ENCODE data around the gene LSMEM2.
"Not testable (repeated sequence)": the region's sequence is repeated elsewhere in the genome, so short reads cannot be mapped to it uniquely, and the experiment has no call there.

The LSMEM2 gene

GRCh38 chr3:50278880-50279224 lies at the start of gene LSMEM2:
Gene LSMEM2, plus strand, starts transcription at chr3:50279087. Its CDS starts 27 bp downstream, at chr3:50279114.
- no peak for DNase-seq (ENCODE audit: low spot score)

- DNase-seq (ENCODE audit: low spot score) = no peak
Measured at GRCh38 chr3:50229490-50229889, 49.4 kb upstream of the LSMEM2 start.

- DNase-seq (ENCODE audit: low spot score) = no peak
Measured at GRCh38 chr3:50230104-50230793, 48.6 kb upstream of the LSMEM2 start.

DNA sequence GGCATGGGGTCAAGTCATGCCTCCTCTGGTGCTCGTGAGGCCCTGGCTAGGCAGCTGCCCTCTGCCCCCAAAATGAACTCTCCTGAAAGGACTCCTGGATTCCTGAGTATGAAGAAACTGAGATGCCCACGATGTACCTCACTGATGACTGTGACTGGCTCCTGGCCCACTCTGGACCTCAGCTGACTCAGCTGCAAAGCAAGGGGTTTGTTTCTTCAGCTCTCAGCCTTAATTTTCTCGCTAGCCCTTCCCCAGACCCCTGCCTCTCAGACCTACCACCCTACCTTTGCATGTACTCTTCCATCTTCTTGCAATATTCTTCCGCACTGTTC lies 48.1 kb upstream of the LSMEM2 start:
- no peak for DNase-seq (ENCODE audit: low spot score)

GRCh38 chr3:50231581-50231980 lies 47.3 kb upstream of the LSMEM2 start:
- no peak for DNase-seq (ENCODE audit: low spot score)

- DNase-seq (ENCODE audit: low spot score) = no peak
Measured at GRCh38 chr3:50232303-50232702, 46.6 kb upstream of the LSMEM2 start.

DNA sequence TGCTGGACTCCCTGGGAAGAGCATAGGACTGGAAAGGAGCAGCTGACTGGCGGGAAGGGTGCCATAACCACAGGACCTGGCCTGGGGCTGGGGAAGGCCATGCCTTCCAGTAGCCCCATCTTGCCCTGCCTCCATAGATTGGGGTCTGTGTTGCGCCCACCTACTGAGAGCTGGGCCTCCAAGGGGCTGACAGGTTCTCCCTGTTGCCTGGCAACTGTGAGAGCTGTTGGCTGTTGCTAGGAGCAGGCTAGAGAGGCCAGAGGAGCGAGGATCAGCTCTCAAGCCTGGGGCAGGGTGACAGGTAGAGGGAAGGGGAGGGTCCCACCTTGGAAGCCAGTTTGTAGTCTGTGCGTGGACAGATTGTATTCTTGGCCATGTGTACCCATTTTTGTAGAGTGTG lies 45.7 kb upstream of the LSMEM2 start:
- DNase-seq (ENCODE audit: low spot score) = no peak

GRCh38 chr3:50235716-50236483 lies 43.0 kb upstream of the LSMEM2 start, which contains the start of gene GNAI2:
Gene GNAI2, plus strand, starts transcription at chr3:50236204. Its CDS starts 132 bp downstream, at chr3:50236336.
- DNase-seq (ENCODE audit: low spot score) = peak; percentile 98

DNA sequence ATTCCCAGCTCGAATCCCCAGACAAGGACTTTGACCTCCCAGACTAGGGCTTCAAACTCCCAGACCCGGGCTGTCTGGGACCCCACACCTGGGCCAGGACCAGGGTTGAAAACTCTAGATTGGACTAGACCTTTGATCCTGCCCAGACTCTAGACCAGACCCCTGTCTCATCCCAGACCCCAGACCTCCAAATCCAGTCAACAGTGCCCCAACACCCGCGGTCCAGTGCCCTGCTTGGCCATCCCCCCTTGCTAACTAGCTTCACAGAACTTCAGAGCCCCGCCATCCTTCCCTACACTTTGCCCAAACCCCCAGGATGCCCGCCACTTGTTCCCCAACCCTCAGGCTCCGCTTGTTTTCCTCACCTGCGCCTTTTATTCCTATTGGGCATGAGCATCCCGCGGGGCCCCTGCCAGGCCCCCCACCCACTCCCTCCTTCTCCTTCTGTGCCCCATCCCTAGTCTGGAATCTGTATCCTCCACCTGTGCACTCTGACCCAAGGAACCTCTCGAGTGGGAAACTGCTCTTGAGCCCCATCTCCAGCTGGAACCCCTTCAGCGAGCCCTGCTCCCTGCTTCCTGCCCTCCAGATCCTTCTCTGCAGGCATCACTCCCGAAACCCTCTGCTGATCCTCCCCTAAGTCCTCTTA lies 42.3 kb upstream of the LSMEM2 start:
- no peak for DNase-seq (ENCODE audit: low spot score)

- no peak for DNase-seq (ENCODE audit: low spot score)
Measured at GRCh38 chr3:50237133-50237651, 41.7 kb upstream of the LSMEM2 start.

DNA sequence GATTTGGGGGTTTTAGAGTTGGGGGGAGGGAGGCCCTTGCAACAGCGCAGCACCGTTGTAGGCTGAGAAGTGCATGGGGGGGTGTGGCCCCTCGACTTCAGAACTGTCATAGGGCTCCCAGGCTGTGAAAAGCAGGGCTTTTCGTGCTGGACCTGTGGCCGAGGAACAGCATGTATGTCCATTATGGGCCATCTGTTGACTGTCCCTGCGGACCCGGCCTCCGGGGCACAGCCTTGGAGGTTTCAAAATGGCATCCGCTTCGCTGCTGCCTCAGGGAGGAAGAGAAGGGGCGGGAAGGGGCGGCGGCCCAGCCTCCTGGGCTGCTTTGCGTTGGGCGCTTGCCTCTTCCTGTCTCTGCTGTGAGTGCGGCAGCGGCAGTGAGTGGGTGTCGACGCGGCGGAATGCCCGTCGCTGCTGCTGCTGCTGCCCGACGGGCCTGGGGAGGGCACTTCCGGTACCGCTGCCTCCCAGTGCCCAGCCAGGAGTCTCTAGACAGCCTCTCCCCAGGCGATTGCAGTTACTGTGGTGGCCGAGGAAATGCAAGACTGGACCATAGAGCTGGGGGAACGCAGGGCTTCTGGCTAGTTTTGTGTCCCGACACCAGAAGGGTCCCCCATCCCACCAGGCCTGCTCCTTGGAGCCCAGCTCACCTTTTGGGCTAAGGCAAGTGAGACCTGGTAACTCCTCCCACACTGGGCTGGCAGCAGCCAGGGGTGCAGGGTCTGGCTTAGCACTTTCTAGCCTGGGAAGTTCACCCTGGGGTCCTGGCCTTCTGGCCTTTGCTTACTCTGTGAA lies 40.9 kb upstream of the LSMEM2 start:
- DNase-seq (ENCODE audit: low spot score) = no peak

DNA sequence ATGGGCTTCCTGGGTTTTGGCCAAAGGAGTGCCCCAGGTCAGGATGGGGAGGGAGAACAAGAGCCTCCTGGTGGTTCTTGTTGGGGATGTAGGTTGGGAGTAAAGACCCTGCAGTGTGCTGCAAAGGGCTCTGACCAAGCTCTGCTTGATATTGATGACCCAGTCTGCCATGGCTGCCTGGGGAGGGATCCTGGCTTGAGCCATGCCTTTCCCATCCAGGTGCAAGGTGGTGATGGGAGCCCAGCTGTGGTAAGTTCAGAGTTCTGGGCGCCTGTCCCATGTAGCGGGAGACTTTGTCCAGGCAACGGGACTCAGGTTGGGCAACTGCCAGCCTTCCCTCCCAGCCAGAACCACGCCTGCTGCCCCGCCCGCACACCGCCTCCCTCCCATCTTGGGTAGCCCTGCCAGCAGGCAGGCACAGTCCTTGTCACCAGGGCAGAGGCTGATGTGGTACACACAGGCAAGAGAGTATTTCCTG lies 40.3 kb upstream of the LSMEM2 start:
- DNase-seq (ENCODE audit: low spot score) = no peak

GRCh38 chr3:50239649-50240048 lies 39.2 kb upstream of the LSMEM2 start:
- no peak for DNase-seq (ENCODE audit: low spot score)

DNA sequence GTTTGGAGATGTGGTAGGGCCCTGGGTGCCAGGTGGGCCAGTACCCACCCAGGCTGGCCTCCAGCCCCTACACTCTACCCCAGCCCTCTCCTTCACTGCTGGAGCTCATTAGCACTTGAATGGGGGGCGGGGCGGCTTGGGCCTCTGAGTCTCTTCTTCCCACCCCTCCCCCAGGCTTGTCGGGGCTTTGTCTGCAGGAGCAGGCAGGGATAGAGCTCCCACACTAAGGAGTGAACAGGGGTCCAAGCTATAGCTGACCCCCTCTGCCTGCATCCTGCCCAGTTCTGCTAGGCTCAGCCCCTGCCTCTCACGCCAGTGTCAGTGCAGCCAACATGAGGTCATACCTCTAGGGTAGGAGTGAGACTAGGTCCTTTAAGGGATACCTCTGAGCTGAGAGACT lies 37.7 kb upstream of the LSMEM2 start:
- no peak for DNase-seq (ENCODE audit: low spot score)

GRCh38 chr3:50241713-50242380 lies 37.0 kb upstream of the LSMEM2 start:
- no peak for DNase-seq (ENCODE audit: low spot score)

- no peak for DNase-seq (ENCODE audit: low spot score)
Measured at GRCh38 chr3:50242381-50242770, 36.5 kb upstream of the LSMEM2 start.

GRCh38 chr3:50242851-50243542 lies 35.9 kb upstream of the LSMEM2 start:
- DNase-seq (ENCODE audit: low spot score) = no peak

- DNase-seq (ENCODE audit: low spot score) = no peak
Measured at GRCh38 chr3:50243543-50243895, 35.4 kb upstream of the LSMEM2 start.

GRCh38 chr3:50244813-50245212 lies 34.1 kb upstream of the LSMEM2 start:
- not testable (repeated sequence) for DNase-seq (ENCODE audit: low spot score)

DNA sequence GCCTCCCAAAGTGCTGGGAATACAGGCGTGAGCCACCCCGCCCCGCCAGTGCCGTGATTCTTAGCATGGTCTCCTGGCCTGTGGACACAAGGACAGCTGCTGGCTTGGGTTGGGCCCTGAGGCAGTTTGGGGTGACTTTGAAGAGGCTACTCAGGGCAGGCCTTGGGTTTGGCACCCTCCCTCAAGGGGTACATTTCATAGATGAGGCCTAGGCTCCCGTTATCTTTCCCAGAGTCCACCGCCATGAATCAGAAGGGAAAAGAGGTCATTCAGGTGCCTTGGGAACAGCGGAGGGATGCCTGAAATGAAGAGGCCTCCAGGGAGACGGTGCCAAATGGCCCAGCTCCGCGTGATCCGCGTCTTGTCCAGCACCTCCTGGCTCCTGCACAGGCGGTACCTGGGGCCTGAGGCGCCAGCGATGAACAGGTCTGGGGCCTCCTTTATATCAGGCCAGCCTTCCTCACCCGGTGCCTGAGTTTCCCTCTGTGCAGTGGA lies 33.6 kb upstream of the LSMEM2 start:
- no peak for DNase-seq (ENCODE audit: low spot score)
